Mesenchymal stem cell (in vitro differentiated cells and primary cell): Measurements from ENCODE around the gene IGIP.

Experiments used
- DNase-seq: peaks from one replicate; pipeline ENCODE4 v3.0.0-alpha.2; 2013
- H2AFZ ChIP-seq: one replicate; pipeline ENCODE4 v1.6.1; 2013; ENCODE audit warnings: low read depth, mild to moderate bottlenecking, control low read depth, inconsistent platforms, low read length, moderate library complexity
- H2AK5ac ChIP-seq: 2 replicates; pipeline ENCODE4 v1.6.1; 2013; ENCODE audit warnings: low read length, moderate library complexity, mild to moderate bottlenecking, inconsistent platforms; ENCODE audit not compliant: severe bottlenecking
- H2BK120ac ChIP-seq: one replicate; pipeline ENCODE4 v1.6.1; 2013; ENCODE audit warnings: low read depth, mild to moderate bottlenecking, inconsistent platforms, low read length, moderate library complexity
- H2BK12ac ChIP-seq, 2 experiments: one replicate each; pipeline ENCODE4 v1.6.1; 2013; ENCODE audit warnings: inconsistent platforms in 2 of 2, low read length in 2 of 2, mild to moderate bottlenecking in 2 of 2, moderate library complexity in 2 of 2, control low read depth in 1 of 2
- H2BK15ac ChIP-seq: one replicate; pipeline ENCODE4 v1.6.1; 2013; ENCODE audit warnings: mild to moderate bottlenecking, low read depth, inconsistent platforms; ENCODE audit not compliant: poor library complexity, severe bottlenecking
- H2BK5ac ChIP-seq: 2 replicates; pipeline ENCODE4 v1.6.1; 2013; ENCODE audit warnings: low read depth, mild to moderate bottlenecking, low read length, control low read depth, inconsistent platforms; ENCODE audit not compliant: poor library complexity, severe bottlenecking
- H3K14ac ChIP-seq, 2 experiments: one replicate each; pipeline ENCODE4 v1.6.1; 2013; ENCODE audit warnings: inconsistent platforms in 2 of 2, low read length in 2 of 2, control low read depth in 1 of 2, mild to moderate bottlenecking in 1 of 2, moderate library complexity in 1 of 2
- H3K18ac ChIP-seq, 2 experiments: one replicate each; pipeline ENCODE4 v1.6.1; 2013; ENCODE audit warnings: inconsistent platforms in 2 of 2, low read length in 2 of 2, control low read depth in 1 of 2, low read depth in 1 of 2, mild to moderate bottlenecking in 1 of 2
- H3K23ac ChIP-seq, 2 experiments: one replicate each; pipeline ENCODE4 v1.6.1; 2013; ENCODE audit warnings: inconsistent platforms in 2 of 2, low read length in 2 of 2, mild to moderate bottlenecking in 2 of 2, moderate library complexity in 2 of 2, control low read depth in 1 of 2
- H3K27ac ChIP-seq: 2 replicates; pipeline ENCODE4 v1.5.1; 2013; ENCODE audit warnings: mild to moderate bottlenecking, moderate library complexity, low read length, control low read depth, inconsistent platforms; ENCODE audit not compliant: poor library complexity, severe bottlenecking
- H3K27me3 ChIP-seq, 2 experiments: 2 replicates each; pipeline versions ENCODE4 v1.6.1 to v1.7.0; 2013; ENCODE audit warnings: low read length in 2 of 2, mild to moderate bottlenecking in 2 of 2, moderate library complexity in 2 of 2, control low read depth in 1 of 2, inconsistent platforms in 1 of 2; ENCODE audit not compliant: control insufficient read depth in 1 of 2, insufficient read depth in 1 of 2
- H3K36me3 ChIP-seq, 2 experiments: 2 replicates each; pipeline versions ENCODE4 v1.6.1 to v1.7.0; 2013; ENCODE audit warnings: low read length in 2 of 2, control low read depth in 1 of 2, inconsistent platforms in 1 of 2, low read depth in 1 of 2, mild to moderate bottlenecking in 1 of 2; ENCODE audit not compliant: insufficient read depth in 2 of 2, control insufficient read depth in 1 of 2
- H3K4ac ChIP-seq, 2 experiments: one replicate each; pipeline ENCODE4 v1.6.1; 2013; ENCODE audit warnings: inconsistent platforms in 2 of 2, low read length in 2 of 2, mild to moderate bottlenecking in 2 of 2, moderate library complexity in 2 of 2, control low read depth in 1 of 2, low read depth in 1 of 2
- H3K4me1 ChIP-seq: 2 replicates; pipeline ENCODE4 v1.6.1; 2013; ENCODE audit warnings: low read depth, low read length, control low read depth; ENCODE audit not compliant: control insufficient read depth, insufficient read depth
- H3K4me2 ChIP-seq: 2 replicates; pipeline ENCODE4 v1.6.1; 2013; ENCODE audit warnings: low read length, mild to moderate bottlenecking, inconsistent platforms; ENCODE audit not compliant: poor library complexity, severe bottlenecking
- H3K4me3 ChIP-seq, 2 experiments: 2 replicates each; pipeline versions ENCODE4 v1.5.1 to v1.7.0; 2013; ENCODE audit warnings: low read length in 2 of 2, mild to moderate bottlenecking in 2 of 2, control low read depth in 1 of 2, low read depth in 1 of 2; ENCODE audit not compliant: insufficient read depth in 1 of 2
- H3K79me1 ChIP-seq: replicated peaks from 2 replicates; pipeline ENCODE4 v1.6.1; 2013; ENCODE audit warnings: mild to moderate bottlenecking, control low read depth, low read length, inconsistent platforms; ENCODE audit not compliant: poor library complexity, severe bottlenecking
- H3K9ac ChIP-seq: 2 replicates; pipeline ENCODE4 v1.7.0; 2013; ENCODE audit warnings: mild to moderate bottlenecking, low read length, moderate library complexity
- H3K9me3 ChIP-seq: 2 replicates; pipeline ENCODE4 v1.7.0; 2013; ENCODE audit warnings: mild to moderate bottlenecking, low read length; ENCODE audit not compliant: control insufficient read depth
- H4K8ac ChIP-seq: one replicate; pipeline ENCODE4 v1.6.1; 2013; ENCODE audit warnings: inconsistent platforms, mild to moderate bottlenecking, low read length, moderate library complexity
- H4K91ac ChIP-seq: one replicate; pipeline ENCODE4 v1.6.1; 2013; ENCODE audit warnings: mild to moderate bottlenecking, low read length, inconsistent platforms
- WGBS: methylation state at CpG from one replicate; pipeline ENCODE4 v1.1.7; 2013; ENCODE audit warnings: mixed read lengths; 5-methylcytosine and 5-hydroxymethylcytosine counted together

IGIP gene

GRCh38 chr5:140113180-140113698 lies 12.5 kb upstream of the IGIP start:
- peak overlapping the region; percentile 20 to 94 for H3K4ac ChIP-seq
- H2BK5ac ChIP-seq: no peak overlapping the region
- H3K79me1 ChIP-seq: peaks cover 31% of the 10 kb centered on the region
- peak overlapping the region; percentile 81 to 88 for H3K4me3 ChIP-seq
- H3K23ac ChIP-seq: peak overlapping the region in 1 of 2 experiments; percentile 63
- H4K91ac ChIP-seq: peak overlapping the region; percentile 60
- WGBS: 4% methylated on average over 7 of the region's 28 CpGs
- H2BK15ac ChIP-seq: peak overlapping the region; percentile 79
- peak overlapping the region; percentile 92 for H3K9ac ChIP-seq
- H3K4me2 ChIP-seq: peak overlapping the region; percentile 100
- peak; percentile 9 for DNase-seq
- H3K9me3 ChIP-seq: no peaks in the 10 kb centered on the region
- peaks cover 23% of the 10 kb centered on the region for H3K4me1 ChIP-seq
- H4K8ac ChIP-seq: peak overlapping the region; percentile 99
- H3K27ac ChIP-seq: no peak overlapping the region
- H3K18ac ChIP-seq: peak overlapping the region; percentile 73 to 87
- H3K36me3 ChIP-seq: no peaks in the 10 kb centered on the region
- H2AFZ ChIP-seq: peak overlapping the region; percentile 89
- H2BK12ac ChIP-seq: peak overlapping the region; percentile 51 to 61
- peaks cover 0 to 36% of the 10 kb centered on the region in 2 experiments for H3K27me3 ChIP-seq
- H2AK5ac ChIP-seq: no peak overlapping the region
- H2BK120ac ChIP-seq: peak overlapping the region; percentile 95
- H3K14ac ChIP-seq: peak overlapping the region in 1 of 2 experiments; percentile 89

- peak within 1 kb of the TSS; percentile 93 for H2BK15ac ChIP-seq
Observed at GRCh38 chr5:140113699-140114263, 12.0 kb upstream of the IGIP start, which contains the start of gene PURA. TSS of gene PURA (plus strand) at chr5:140114109. CDS start at chr5:140114182, 73 bp downstream.

GRCh38 chr5:140114341-140115185 lies 11.2 kb upstream of the IGIP start:
- H3K36me3 ChIP-seq: no peaks in the 10 kb centered on the region
- H2BK15ac ChIP-seq: peak overlapping the region; percentile 82
- H2BK120ac ChIP-seq: peak overlapping the region; percentile 95
- under 1% methylated on average over 60 of the region's 65 CpGs for WGBS
- peak overlapping the region; percentile 46 for H2BK5ac ChIP-seq
- DNase-seq: peak; percentile 83
- peak overlapping the region in 1 of 2 experiments; percentile 63 for H2BK12ac ChIP-seq
- no peak overlapping the region for H2AK5ac ChIP-seq
- peak overlapping the region; percentile 83 for H3K4me2 ChIP-seq
- H3K23ac ChIP-seq: peak overlapping the region in 1 of 2 experiments; percentile 99
- H4K91ac ChIP-seq: peak overlapping the region; percentile 34
- H3K27me3 ChIP-seq: peaks cover 0 to 25% of the 10 kb centered on the region in 2 experiments
- peak overlapping the region; percentile 28 to 91 for H3K4ac ChIP-seq
- H4K8ac ChIP-seq: peak overlapping the region; percentile 88
- H3K4me1 ChIP-seq: peaks cover 15% of the 10 kb centered on the region
- H3K4me3 ChIP-seq: peak overlapping the region; percentile 81 to 84
- H3K79me1 ChIP-seq: peaks cover 23% of the 10 kb centered on the region
- peak overlapping the region; percentile 67 for H2AFZ ChIP-seq
- H3K27ac ChIP-seq: peak overlapping the region; percentile 80
- H3K9ac ChIP-seq: peak overlapping the region; percentile 88
- H3K14ac ChIP-seq: peak overlapping the region in 1 of 2 experiments; percentile 73
- H3K18ac ChIP-seq: peak overlapping the region; percentile 95
- H3K9me3 ChIP-seq: no peaks in the 10 kb centered on the region

More at GRCh38 chr5:140113699-140114263, 12.0 kb upstream of the IGIP start, which contains the start of gene PURA:
- Histone ChIP-seq H3K79me1 (peaks cover 27% of the 10 kb centered on the region), H3K27ac (peak within 1 kb of the TSS; percentile 80), H3K9me3 (no peaks in the 10 kb centered on the region), H3K27me3 (peaks cover 0 to 31% of the 10 kb centered on the region in 2 experiments), H4K8ac (peak within 1 kb of the TSS; percentile 99), H2AFZ (peak within 1 kb of the TSS; percentile 89), H3K4ac (peak within 1 kb of the TSS; percentile 28 to 94), H2BK12ac (peak within 1 kb of the TSS; percentile 61 to 63), H3K23ac (peak within 1 kb of the TSS in 1 of 2 experiments; percentile 99), H2BK120ac (peak within 1 kb of the TSS; percentile 95), H3K4me1 (peaks cover 17% of the 10 kb centered on the region), H3K18ac (peak within 1 kb of the TSS; percentile 95), H3K9ac (peak within 1 kb of the TSS; percentile 92), H3K4me3 (peak within 1 kb of the TSS; percentile 81 to 88), H3K4me2 (peak within 1 kb of the TSS; percentile 100), H3K14ac (peak within 1 kb of the TSS in 1 of 2 experiments; percentile 89), H2AK5ac (no peak within 1 kb of the TSS), H4K91ac (peak within 1 kb of the TSS; percentile 92), H3K36me3 (no peaks in the 10 kb centered on the region), H2BK5ac (peak within 1 kb of the TSS; percentile 46)
- DNase-seq: peak; percentile 95
- 1% methylated on average over 23 of the region's 60 CpGs for WGBS
